ENCODE data around the gene DERA. TPM values are rescaled to one million over a fixed set of nuclear protein-coding genes. Genes with fewer than 3 reads are reported as not detected.

DERA gene
- total RNA-seq, 1 experiment from 2014 or later: 22.6 TPM

- no peaks in the 10 kb centered on the region for H3K4me1 ChIP-seq (ENCODE audit: control insufficient read depth, insufficient read depth, low read length)
Observed at GRCh38 chr12:16021026-16021425, 109.9 kb downstream of the DERA start.

GRCh38 chr12:16021676-16022075 is 110.5 kb downstream of the DERA start:
- Histone ChIP-seq H3K27ac (ENCODE audit: low read length) (no peak overlapping the region), H3K4me3 (ENCODE audit: low read depth in 2 of 2, low read length in 2 of 2) (no peak overlapping the region), H3K36me3 (ENCODE audit: control insufficient read depth, insufficient read depth, low read length) (no peaks in the 10 kb centered on the region), H3K4me1 (ENCODE audit: control insufficient read depth, insufficient read depth, low read length) (no peaks in the 10 kb centered on the region), H3K27me3 (ENCODE audit: control insufficient read depth, insufficient read depth, low read length) (no peaks in the 10 kb centered on the region), H3K9me3 (ENCODE audit: control insufficient read depth, insufficient read depth, low read depth, low read length) (no peaks in the 10 kb centered on the region)
- intact Hi-C loops (cut with micrococcal nuclease; ENCODE audit: unreplicated experiment): no loop called here
- BruUV-seq (replicated peaks): no TSS peak
- in situ Hi-C loops (cut with HindIII; ENCODE audit: low pct_unique_long_range_greater_than_20kb, low sequenced_read_pairs): no loop called here
- CTCF ChIA-PET: no interaction called here
- no peak for ATAC-seq
- no peak for DNase-seq (ENCODE audit: low read depth, low spot score)
- POLR2A ChIA-PET: interaction anchor here (0.6 kb wide), 1 partner anchor 43 kb away, joined by 3 read pairs; no protein-coding TSS in a partner anchor
- TF ChIP-seq, protein P1, sequence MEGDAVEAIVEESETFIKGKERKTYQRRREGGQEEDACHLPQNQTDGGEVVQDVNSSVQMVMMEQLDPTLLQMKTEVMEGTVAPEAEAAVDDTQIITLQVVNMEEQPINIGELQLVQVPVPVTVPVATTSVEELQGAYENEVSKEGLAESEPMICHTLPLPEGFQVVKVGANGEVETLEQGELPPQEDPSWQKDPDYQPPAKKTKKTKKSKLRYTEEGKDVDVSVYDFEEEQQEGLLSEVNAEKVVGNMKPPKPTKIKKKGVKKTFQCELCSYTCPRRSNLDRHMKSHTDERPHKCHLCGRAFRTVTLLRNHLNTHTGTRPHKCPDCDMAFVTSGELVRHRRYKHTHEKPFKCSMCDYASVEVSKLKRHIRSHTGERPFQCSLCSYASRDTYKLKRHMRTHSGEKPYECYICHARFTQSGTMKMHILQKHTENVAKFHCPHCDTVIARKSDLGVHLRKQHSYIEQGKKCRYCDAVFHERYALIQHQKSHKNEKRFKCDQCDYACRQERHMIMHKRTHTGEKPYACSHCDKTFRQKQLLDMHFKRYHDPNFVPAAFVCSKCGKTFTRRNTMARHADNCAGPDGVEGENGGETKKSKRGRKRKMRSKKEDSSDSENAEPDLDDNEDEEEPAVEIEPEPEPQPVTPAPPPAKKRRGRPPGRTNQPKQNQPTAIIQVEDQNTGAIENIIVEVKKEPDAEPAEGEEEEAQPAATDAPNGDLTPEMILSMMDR (IDR thresholded peaks at IDR 0.05): no peak
- TF ChIP-seq SIN3A (IDR thresholded peaks at IDR 0.05; ENCODE audit: borderline replicate concordance, insufficient read depth, low read depth, low read length): no peak
- no peak for TF ChIP-seq POLR2AphosphoS5 (IDR thresholded peaks at IDR 0.05; ENCODE audit: low read depth, low read length)
- TF ChIP-seq, protein P2, sequence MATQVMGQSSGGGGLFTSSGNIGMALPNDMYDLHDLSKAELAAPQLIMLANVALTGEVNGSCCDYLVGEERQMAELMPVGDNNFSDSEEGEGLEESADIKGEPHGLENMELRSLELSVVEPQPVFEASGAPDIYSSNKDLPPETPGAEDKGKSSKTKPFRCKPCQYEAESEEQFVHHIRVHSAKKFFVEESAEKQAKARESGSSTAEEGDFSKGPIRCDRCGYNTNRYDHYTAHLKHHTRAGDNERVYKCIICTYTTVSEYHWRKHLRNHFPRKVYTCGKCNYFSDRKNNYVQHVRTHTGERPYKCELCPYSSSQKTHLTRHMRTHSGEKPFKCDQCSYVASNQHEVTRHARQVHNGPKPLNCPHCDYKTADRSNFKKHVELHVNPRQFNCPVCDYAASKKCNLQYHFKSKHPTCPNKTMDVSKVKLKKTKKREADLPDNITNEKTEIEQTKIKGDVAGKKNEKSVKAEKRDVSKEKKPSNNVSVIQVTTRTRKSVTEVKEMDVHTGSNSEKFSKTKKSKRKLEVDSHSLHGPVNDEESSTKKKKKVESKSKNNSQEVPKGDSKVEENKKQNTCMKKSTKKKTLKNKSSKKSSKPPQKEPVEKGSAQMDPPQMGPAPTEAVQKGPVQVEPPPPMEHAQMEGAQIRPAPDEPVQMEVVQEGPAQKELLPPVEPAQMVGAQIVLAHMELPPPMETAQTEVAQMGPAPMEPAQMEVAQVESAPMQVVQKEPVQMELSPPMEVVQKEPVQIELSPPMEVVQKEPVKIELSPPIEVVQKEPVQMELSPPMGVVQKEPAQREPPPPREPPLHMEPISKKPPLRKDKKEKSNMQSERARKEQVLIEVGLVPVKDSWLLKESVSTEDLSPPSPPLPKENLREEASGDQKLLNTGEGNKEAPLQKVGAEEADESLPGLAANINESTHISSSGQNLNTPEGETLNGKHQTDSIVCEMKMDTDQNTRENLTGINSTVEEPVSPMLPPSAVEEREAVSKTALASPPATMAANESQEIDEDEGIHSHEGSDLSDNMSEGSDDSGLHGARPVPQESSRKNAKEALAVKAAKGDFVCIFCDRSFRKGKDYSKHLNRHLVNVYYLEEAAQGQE (IDR thresholded peaks at IDR 0.05; ENCODE audit: insufficient read depth in 1 of 2, low read depth in 2 of 2, low read length in 1 of 2): no peak
- TF ChIP-seq TCF7L2 (IDR thresholded peaks at IDR 0.05; ENCODE audit: low read depth, low read length): no peak

More at GRCh38 chr12:16021026-16021425, 109.9 kb downstream of the DERA start:
- POLR2A ChIA-PET: no interaction called here
- in situ Hi-C loops (cut with HindIII; ENCODE audit: low pct_unique_long_range_greater_than_20kb, low sequenced_read_pairs) (no loop called here), intact Hi-C loops (cut with micrococcal nuclease; ENCODE audit: unreplicated experiment) (no loop called here)
- TF ChIP-seq, protein P1 (IDR thresholded peaks at IDR 0.05): no peak
- CTCF ChIA-PET: no interaction called here
- DNase-seq (ENCODE audit: low read depth, low spot score) (no peak), ATAC-seq (no peak)
- no peak overlapping the region for H3K4me3 ChIP-seq (ENCODE audit: low read depth in 2 of 2, low read length in 2 of 2)
- no TSS peak for BruUV-seq (replicated peaks)
- H3K36me3 ChIP-seq (ENCODE audit: control insufficient read depth, insufficient read depth, low read length): no peaks in the 10 kb centered on the region
- no peaks in the 10 kb centered on the region for H3K27me3 ChIP-seq (ENCODE audit: control insufficient read depth, insufficient read depth, low read length)
- no peaks in the 10 kb centered on the region for H3K9me3 ChIP-seq (ENCODE audit: control insufficient read depth, insufficient read depth, low read depth, low read length)
- no peak overlapping the region for H3K27ac ChIP-seq (ENCODE audit: low read length)

DNA sequence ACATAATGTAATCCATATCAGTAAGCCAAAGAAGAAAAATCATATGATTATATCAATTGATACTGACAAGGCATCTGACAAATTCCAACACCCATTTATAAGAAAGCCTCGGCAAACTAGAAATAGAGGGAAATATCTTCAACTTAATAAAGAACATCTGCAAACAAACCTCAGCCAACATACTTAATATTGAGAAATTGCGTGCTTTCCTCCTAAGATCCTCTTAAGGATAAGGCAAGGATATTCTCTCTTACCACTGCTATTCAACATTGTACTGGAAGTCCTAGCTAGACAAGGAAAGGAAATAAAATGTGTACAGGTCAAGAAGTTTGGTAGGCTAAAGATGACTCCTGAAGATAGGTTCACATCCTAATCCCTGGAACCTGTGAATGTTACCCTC is 115.9 kb downstream of the DERA start:
- TF ChIP-seq, protein P2 (IDR thresholded peaks at IDR 0.05; ENCODE audit: insufficient read depth in 1 of 2, low read depth in 2 of 2, low read length in 1 of 2): no peak
- TF ChIP-seq TCF7L2 (IDR thresholded peaks at IDR 0.05; ENCODE audit: low read depth, low read length) (no peak), POLR2AphosphoS5 (IDR thresholded peaks at IDR 0.05; ENCODE audit: low read depth, low read length) (no peak), SIN3A (IDR thresholded peaks at IDR 0.05; ENCODE audit: borderline replicate concordance, insufficient read depth, low read depth, low read length) (no peak)
- TF ChIP-seq, protein P1 (IDR thresholded peaks at IDR 0.05): no peak
- no peak for DNase-seq (ENCODE audit: low read depth, low spot score)
- POLR2A ChIA-PET: no interaction called here
- no peak for ATAC-seq
- Histone ChIP-seq H3K4me3 (ENCODE audit: low read depth in 2 of 2, low read length in 2 of 2) (no peak overlapping the region), H3K4me1 (ENCODE audit: control insufficient read depth, insufficient read depth, low read length) (no peaks in the 10 kb centered on the region), H3K36me3 (ENCODE audit: control insufficient read depth, insufficient read depth, low read length) (no peaks in the 10 kb centered on the region), H3K27me3 (ENCODE audit: control insufficient read depth, insufficient read depth, low read length) (no peaks in the 10 kb centered on the region), H3K9me3 (ENCODE audit: control insufficient read depth, insufficient read depth, low read depth, low read length) (no peaks in the 10 kb centered on the region), H3K27ac (ENCODE audit: low read length) (no peak overlapping the region)
- intact Hi-C loops (cut with micrococcal nuclease; ENCODE audit: unreplicated experiment) (no loop called here), in situ Hi-C loops (cut with HindIII; ENCODE audit: low pct_unique_long_range_greater_than_20kb, low sequenced_read_pairs) (no loop called here)
- no TSS peak for BruUV-seq (replicated peaks)
- CTCF ChIA-PET: no interaction called here

Data from Panc1 (cell line).